ENCODE results near the gene PIH1D1.

DNA sequence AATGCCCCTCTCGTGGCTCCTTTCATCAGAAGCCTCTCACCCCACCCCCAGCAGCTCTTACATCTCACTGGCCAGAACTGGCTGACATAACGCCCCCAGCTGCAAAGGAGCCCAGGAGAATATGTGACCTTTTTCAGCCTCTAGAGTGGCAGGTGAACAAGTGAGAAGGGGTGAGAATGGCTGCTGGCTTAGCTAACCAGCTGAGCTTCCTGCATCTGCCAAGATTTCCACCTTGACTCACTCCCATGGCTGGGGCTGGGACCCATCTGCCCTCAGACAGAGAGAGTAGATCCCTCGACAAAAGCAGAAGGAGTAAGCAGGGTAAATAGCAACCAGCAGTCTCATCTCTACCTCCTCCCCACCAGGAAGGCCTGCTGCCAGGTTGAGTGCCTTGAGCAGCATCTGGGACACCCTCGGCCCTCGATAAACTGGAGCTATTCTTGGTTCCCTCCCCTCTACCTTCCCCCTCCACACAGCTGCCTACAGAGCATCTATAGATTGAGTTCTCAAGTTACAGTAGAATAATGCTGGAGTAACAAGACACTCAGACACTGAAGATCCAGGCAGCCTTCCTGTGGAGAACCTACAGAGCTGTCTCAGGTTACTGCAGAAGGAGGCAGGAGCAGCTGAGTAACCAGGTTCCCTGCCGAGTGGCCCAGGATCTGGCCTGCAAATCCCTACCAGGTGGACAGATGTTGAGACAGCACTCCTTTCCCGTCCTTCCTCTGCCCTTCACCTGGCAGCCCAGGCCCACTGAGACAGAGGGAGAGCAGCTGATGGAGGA is 48.0 kb downstream of the PIH1D1 start:
- TF ChIP-seq, protein P1, sequence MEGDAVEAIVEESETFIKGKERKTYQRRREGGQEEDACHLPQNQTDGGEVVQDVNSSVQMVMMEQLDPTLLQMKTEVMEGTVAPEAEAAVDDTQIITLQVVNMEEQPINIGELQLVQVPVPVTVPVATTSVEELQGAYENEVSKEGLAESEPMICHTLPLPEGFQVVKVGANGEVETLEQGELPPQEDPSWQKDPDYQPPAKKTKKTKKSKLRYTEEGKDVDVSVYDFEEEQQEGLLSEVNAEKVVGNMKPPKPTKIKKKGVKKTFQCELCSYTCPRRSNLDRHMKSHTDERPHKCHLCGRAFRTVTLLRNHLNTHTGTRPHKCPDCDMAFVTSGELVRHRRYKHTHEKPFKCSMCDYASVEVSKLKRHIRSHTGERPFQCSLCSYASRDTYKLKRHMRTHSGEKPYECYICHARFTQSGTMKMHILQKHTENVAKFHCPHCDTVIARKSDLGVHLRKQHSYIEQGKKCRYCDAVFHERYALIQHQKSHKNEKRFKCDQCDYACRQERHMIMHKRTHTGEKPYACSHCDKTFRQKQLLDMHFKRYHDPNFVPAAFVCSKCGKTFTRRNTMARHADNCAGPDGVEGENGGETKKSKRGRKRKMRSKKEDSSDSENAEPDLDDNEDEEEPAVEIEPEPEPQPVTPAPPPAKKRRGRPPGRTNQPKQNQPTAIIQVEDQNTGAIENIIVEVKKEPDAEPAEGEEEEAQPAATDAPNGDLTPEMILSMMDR (IDR thresholded peaks at IDR 0.05; ENCODE audit: poor library complexity): no peak
- no peak for TF ChIP-seq EZH2 (IDR thresholded peaks at IDR 0.05; ENCODE audit: borderline replicate concordance)

Data from hepatocyte (in vitro differentiated cells).